ENCODE measurements around the gene IFT122.

DNA sequence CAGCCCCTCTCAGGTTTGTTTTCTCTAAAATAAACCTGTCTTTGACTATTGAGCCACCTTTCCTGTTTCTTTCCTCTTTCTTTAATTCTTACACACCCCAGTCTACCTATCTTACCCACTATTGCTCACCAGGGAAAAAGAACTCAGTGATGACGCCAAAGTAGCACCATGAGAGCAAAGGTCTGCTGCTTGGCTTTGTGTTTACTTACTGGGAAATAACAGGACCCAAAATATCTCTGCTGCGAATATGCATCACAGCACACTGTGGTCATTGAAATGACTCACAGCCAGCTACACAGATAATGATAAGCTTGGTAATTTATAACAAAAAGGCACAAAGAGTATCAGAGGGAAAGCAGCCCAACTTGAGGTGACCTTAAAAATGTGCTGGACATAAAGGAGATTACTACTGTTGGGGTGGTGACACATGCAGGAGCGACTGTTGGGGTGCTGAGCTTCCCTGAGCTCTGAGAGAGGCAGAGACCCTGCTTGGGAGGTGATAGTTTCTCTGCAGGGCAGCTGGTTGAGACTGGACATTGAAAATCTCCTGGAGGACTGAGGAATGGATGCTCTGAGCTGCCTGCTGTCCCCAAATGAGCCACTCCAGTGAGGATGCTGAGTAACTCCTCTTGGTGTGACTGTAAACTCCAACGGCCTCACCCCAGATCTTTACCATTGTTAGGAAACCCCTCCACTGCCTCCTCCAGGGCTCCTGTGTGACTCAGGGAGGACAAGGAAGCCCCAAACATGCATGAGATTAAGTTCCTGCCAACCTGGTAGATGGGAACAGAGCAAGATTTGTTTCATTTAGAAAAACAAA lies 26.1 kb upstream of the IFT122 start:
- TF ChIP-seq, protein P1, sequence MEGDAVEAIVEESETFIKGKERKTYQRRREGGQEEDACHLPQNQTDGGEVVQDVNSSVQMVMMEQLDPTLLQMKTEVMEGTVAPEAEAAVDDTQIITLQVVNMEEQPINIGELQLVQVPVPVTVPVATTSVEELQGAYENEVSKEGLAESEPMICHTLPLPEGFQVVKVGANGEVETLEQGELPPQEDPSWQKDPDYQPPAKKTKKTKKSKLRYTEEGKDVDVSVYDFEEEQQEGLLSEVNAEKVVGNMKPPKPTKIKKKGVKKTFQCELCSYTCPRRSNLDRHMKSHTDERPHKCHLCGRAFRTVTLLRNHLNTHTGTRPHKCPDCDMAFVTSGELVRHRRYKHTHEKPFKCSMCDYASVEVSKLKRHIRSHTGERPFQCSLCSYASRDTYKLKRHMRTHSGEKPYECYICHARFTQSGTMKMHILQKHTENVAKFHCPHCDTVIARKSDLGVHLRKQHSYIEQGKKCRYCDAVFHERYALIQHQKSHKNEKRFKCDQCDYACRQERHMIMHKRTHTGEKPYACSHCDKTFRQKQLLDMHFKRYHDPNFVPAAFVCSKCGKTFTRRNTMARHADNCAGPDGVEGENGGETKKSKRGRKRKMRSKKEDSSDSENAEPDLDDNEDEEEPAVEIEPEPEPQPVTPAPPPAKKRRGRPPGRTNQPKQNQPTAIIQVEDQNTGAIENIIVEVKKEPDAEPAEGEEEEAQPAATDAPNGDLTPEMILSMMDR (IDR thresholded peaks at IDR 0.05): no peak
- peak; percentile 63 for TF ChIP-seq POLR2A (IDR thresholded peaks at IDR 0.05)

All from right lobe of liver (tissue), 4 donors.